Activated CD8-positive, alpha-beta memory T cell treated with anti-CD3 and anti-CD28 coated beads for 4 hours (primary cell): Measurements from ENCODE around the gene JAK2.

Source experiments
- DNase-seq, 2 donors: peaks; one replicate each; pipeline ENCODE4 v3.0.0-alpha.2; 2020; ENCODE audit warnings: low read depth in 2 of 2

JAK2 gene

DNA sequence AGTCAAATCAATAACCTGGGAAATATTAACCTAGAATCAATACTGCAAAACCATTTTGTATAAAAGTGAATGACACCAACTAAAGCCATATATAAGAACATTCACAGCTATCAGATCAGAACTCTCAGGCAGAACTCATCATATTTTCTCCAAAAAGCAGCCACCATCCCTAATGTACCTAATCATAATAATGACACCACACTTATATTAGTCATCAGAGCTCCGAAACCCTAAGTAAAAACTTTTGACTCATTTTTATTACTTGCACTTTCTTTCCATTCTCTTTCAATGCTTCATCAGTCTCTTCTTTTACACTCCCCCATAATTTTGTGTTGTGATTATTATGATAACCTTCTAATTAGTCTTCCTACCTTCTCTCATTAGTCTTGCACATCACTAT, 155.1 kb downstream of the JAK2 start:
- no peak for DNase-seq

DNA sequence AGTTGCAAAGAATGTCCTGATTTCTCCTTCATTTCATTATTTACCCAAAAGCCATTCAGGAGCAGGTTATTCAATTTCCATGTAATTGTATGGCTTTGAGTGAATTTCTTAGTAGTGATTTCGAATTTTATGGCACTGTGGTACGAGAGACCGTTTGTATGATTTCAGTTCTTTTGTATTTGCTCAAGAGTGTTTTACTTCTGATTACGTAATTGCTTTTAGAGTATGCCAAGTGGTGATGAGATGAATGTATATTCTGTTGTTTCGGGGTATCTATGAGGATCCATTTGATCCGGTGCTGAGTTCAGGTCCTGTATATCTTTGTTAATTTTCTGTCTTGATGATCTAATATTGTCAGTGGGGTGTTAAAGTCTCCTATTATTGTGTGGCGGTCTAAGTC, 159.1 kb downstream of the JAK2 start:
- DNase-seq, result no peak

DNA sequence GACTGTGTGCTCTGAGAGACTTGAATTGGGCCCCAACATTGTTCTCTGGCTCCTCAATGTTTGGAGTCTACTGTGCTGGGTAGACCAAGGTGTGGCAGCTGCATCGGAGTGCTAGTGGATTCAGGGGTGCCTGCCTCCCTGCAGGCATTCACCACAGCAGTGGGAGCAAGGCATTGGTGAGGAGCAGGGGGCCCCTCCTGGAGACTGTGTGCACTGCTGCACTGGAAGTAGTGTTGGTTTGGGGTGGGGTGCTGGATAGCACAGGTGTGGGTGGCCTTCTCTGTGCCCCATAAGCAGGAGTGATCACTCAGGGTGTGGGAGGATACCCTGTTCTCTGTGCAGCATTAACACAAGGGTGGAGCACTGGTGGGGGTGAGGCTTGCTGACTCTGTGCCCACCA, 161.2 kb downstream of the JAK2 start:
- no peak for DNase-seq
